Epithelial cell of proximal tubule (primary cell): Measurements from ENCODE around the gene CDH4. TPM values are rescaled to one million over a fixed set of nuclear protein-coding genes. Genes with fewer than 3 reads are reported as not detected.

Experiments
- DNase-seq: peaks from one replicate; pipeline ENCODE4 v3.0.0-alpha.2; 2011; ENCODE audit warnings: low read depth
- H3K4me3 ChIP-seq: 2 replicates; pipeline ENCODE4 v1.5.1; 2011; ENCODE audit warnings: low read depth, mild to moderate bottlenecking, low read length
- CTCF ChIP-seq: conservative IDR thresholded peaks from 2 replicates; pipeline ENCODE4 v1.5.1; 2012; ENCODE audit warnings: low read depth, mild to moderate bottlenecking, low read length
- total RNA-seq: library from RNA; depleted of rRNA; stranded (reverse); fragments of >200 nt; gene quantifications from 2 replicates; pipeline ENCODE4 v1.2.3, GENCODE V29; 2015

The CDH4 gene
- total RNA-seq, 1 donor from 2014 or later: 17.1 TPM

- no peak for DNase-seq
- no peak overlapping the region for H3K4me3 ChIP-seq
- no peak for TF ChIP-seq CTCF
These were observed 353.2 kb downstream of the CDH4 start for GRCh38 chr20:61605283-61605682.

- TF ChIP-seq CTCF: no peak
- no peak for DNase-seq
- H3K4me3 ChIP-seq: no peak overlapping the region
These were observed 353.9 kb downstream of the CDH4 start for GRCh38 chr20:61605862-61606557.

GRCh38 chr20:61608275-61609085 lies 356.4 kb downstream of the CDH4 start:
- no peak for TF ChIP-seq CTCF
- DNase-seq: no peak
- no peak overlapping the region for H3K4me3 ChIP-seq

- no peak overlapping the region for H3K4me3 ChIP-seq
- TF ChIP-seq CTCF: no peak
- DNase-seq: no peak
These were observed 357.4 kb downstream of the CDH4 start for GRCh38 chr20:61609461-61609860.

GRCh38 chr20:61611401-61612180 lies 359.5 kb downstream of the CDH4 start:
- TF ChIP-seq CTCF: no peak
- DNase-seq: no peak

GRCh38 chr20:61613917-61614705 lies 362.1 kb downstream of the CDH4 start:
- no peak overlapping the region for H3K4me3 ChIP-seq
- no peak for TF ChIP-seq CTCF
- no peak for DNase-seq

More at GRCh38 chr20:61611401-61612180, 359.5 kb downstream of the CDH4 start:
- no peak overlapping the region for H3K4me3 ChIP-seq
